Lower leg skin (tissue), 4 donors: Measurements from ENCODE around the gene PILRA. TPM values are rescaled to one million over a fixed set of nuclear protein-coding genes. Genes with fewer than 3 reads are reported as not detected.
A peak's percentile ranks its signal among the peaks of the same experiment; 100 is the strongest.

Experiments used
- DNase-seq, 2 donors: peaks; one replicate each; pipeline ENCODE4 v3.0.0-alpha.2; 2019; ENCODE audit warnings: low spot score in 2 of 2
- H3K4me3 ChIP-seq: fragments of 200-600 bp; sonication (generic); 2 replicates; pipeline ENCODE4 v1.5.1; 2017; ENCODE audit warnings: mild to moderate bottlenecking, low read depth; ENCODE audit not compliant: poor library complexity, severe bottlenecking
- CTCF ChIP-seq, 3 donors: fragments of 450-650 bp; IDR thresholded peaks; one replicate each; pipeline ENCODE4 v1.5.1; 2016; ENCODE audit warnings: antibody characterized with exemption in 3 of 3, mild to moderate bottlenecking in 3 of 3, moderate library complexity in 2 of 3
- POLR2A ChIP-seq, 2 donors: fragments of 450-650 bp; IDR thresholded peaks; one replicate each; pipeline ENCODE4 v1.6.1; 2016 to 2017; ENCODE audit warnings: antibody characterized with exemption in 2 of 2, mild to moderate bottlenecking in 1 of 2, moderate library complexity in 1 of 2
- WGBS, 2 donors: methylation state at CpG; one replicate each; pipeline ENCODE4 v1.1.5; 2018; 5-methylcytosine and 5-hydroxymethylcytosine counted together
- intact Hi-C: fragments of 100-400 bp; cut with DNase I; formaldehyde crosslinking; loops from one replicate; pipeline ENCODE4 v1.15.0; 2023; ENCODE audit warnings: low total_unique reads
- total RNA-seq, 4 donors: library from RNA; depleted of rRNA; stranded (reverse); fragments of >200 nt; gene quantifications; one replicate each; pipeline ENCODE4 v1.1.0, GENCODE V29; 2016

Gene PILRA
- total RNA-seq, 4 donors from 2014 or later, result 2.2 to 4.6 (median 3.4) TPM

GRCh38 chr7:100430493-100431285, 57.4 kb downstream of the PILRA start:
- intact Hi-C loops, result no loop called here
- DNase-seq, result peak in 1 of 2 donors; percentile 89
- H3K4me3 ChIP-seq, result peak overlapping the region; percentile 82
- WGBS, 2 donors, result 20 to 24% methylated on average over 28 to 31 of the region's 31 CpGs
- TF ChIP-seq CTCF (IDR thresholded peaks at IDR 0.05) (no peak), POLR2A (IDR thresholded peaks at IDR 0.05) (no peak)

GRCh38 chr7:100431286-100431735, 58.0 kb downstream of the PILRA start:
- H3K4me3 ChIP-seq, result no peak overlapping the region
- WGBS, 2 donors, result 87 to 93% methylated on average over 23 of the region's 23 CpGs
- DNase-seq, result peak in 1 of 2 donors; percentile 86
- intact Hi-C loops, result no loop called here
- no peak for TF ChIP-seq POLR2A (IDR thresholded peaks at IDR 0.05)

DNA sequence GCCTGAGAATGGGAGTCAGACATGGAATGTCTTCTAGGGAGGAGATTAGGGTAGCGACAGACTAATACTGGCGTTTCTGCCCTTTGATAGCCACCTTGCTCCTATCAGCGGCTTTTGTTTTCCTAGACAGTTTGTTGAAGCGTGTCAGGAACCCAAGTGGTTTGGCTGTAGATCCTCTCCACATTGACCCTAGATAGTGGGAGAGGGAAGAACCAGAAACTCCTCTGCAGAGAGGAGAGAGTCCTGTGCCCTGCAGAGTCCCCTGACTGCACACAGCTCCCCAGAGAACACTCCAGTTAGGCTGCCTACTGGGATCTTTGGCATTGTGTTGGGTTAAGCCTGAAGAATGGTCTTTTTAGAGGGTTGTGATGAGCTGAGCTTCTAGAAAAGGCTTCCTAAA, 58.8 kb downstream of the PILRA start:
- no peak overlapping the region for H3K4me3 ChIP-seq

GRCh38 chr7:100432621-100433275, 59.5 kb downstream of the PILRA start:
- no peak overlapping the region for H3K4me3 ChIP-seq
- no peak for TF ChIP-seq CTCF (IDR thresholded peaks at IDR 0.05)
- TF ChIP-seq POLR2A (IDR thresholded peaks at IDR 0.05), result no peak
- WGBS, 2 donors, result 73 to 76% methylated on average over 20 to 21 of the region's 21 CpGs
- intact Hi-C loops, result no loop called here
- peak in 1 of 2 donors; percentile 83 for DNase-seq

More for the DNA sequence above, 58.8 kb downstream of the PILRA start:
- TF ChIP-seq CTCF (IDR thresholded peaks at IDR 0.05) (no peak), POLR2A (IDR thresholded peaks at IDR 0.05) (no peak)
- DNase-seq, result no peak
- 76 to 83% methylated on average over 4 of the region's 4 CpGs for WGBS, 2 donors
- intact Hi-C loops, result no loop called here

DNA sequence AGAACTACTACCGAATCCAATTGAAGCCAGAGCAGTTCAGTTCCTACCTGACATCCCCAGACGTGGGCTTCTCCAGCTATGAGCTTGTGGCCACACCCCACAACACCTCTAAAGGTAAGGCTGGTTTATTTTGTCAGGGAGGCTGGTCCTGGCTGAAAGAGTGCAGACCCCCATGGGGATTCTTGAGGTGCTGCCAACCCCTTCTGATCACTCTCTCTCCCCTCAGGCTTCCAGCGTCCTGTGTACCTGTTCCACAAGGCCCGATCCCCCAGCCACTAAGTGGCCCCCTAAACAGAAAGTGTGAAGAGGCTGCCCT, 59.9 kb downstream of the PILRA start:
- WGBS, 2 donors, result 52 to 69% methylated on average over 4 of the region's 4 CpGs
- no peak overlapping the region for H3K4me3 ChIP-seq
- TF ChIP-seq POLR2A (IDR thresholded peaks at IDR 0.05) (no peak), CTCF (IDR thresholded peaks at IDR 0.05) (no peak)
- intact Hi-C loops, result no loop called here
- no peak for DNase-seq

DNA sequence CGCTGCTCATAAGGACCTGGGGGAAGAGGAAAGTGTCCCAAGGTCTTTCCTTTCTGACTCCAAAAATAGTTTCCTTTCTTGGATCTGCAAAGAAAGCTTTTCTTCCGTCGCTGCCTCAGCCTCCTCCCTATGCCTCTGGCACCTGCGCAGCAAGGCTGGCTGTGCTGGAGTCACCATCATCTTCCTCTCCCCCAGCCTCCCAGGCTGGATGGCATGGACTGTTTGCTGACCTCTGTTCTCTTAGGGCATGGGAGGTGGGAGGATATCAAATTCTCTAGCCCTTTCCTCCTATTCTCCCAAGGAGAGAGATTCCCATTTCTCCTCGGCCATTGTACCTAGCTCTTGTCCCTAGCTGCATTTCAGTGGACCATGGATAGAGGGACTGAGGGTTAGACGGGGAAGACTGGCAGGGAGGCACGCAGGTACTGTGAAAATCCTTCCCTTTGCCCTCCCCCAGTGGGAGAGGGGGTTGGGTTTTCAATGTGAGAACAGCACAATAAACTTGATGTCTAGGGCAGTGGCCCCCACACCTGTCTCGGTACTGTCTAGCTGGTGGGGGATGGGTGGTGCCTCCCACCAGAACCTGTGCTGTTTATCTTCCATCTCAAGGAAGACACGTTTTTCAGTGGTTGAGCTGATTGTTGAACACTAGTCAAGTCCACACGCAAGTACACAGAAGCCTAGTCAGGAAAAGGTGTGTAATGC, 60.5 kb downstream of the PILRA start:
- intact Hi-C loops, result no loop called here
- no peak for TF ChIP-seq CTCF (IDR thresholded peaks at IDR 0.05)
- TF ChIP-seq POLR2A (IDR thresholded peaks at IDR 0.05), result no peak
- peak in 1 of 2 donors; percentile 82 for DNase-seq
- no peak overlapping the region for H3K4me3 ChIP-seq
- 78 to 80% methylated on average over 10 of the region's 10 CpGs for WGBS, 2 donors
